PC-9 (cell line): ENCODE results near the gene HBP1.

Experiments used
- CTCF ChIP-seq: fragments of 200-600 bp; sonication (generic); conservative IDR thresholded peaks from 2 replicates; pipeline ENCODE4 v1.6.1; 2017; ENCODE audit warnings: mixed run types, antibody characterized with exemption, mild to moderate bottlenecking, moderate library complexity
- EZH2 ChIP-seq: fragments of 200-600 bp; sonication (generic); IDR thresholded peaks from 2 replicates; pipeline ENCODE4 v1.8.0; 2017; ENCODE audit warnings: antibody characterized with exemption, low read depth

- TF ChIP-seq CTCF (no peak), EZH2 (no peak)
These were observed 3.5 kb upstream of the HBP1 start for GRCh38 chr7:107165341-107165740.
